Astrocyte of the cerebellum (primary cell): Measurements from ENCODE around the gene NDUFA11.

Source experiments
- DNase-seq: peaks from one replicate; pipeline ENCODE4 v3.0.0-alpha.2; 2011; ENCODE audit warnings: low read depth
- H3K4me3 ChIP-seq: 2 replicates; pipeline ENCODE4 v1.5.1; 2011; ENCODE audit warnings: mild to moderate bottlenecking, low read depth, low read length, moderate library complexity
- CTCF ChIP-seq: IDR thresholded peaks from 2 replicates; pipeline ENCODE4 v1.5.1; 2012; ENCODE audit warnings: low read length, low read depth, moderate library complexity, mild to moderate bottlenecking; ENCODE audit errors: missing control alignments
- in situ Hi-C: cut with HindIII; loops from 2 replicates; pipeline ENCODE4 v1.10.0; 2017; ENCODE audit warnings: low sequenced_read_pairs

NDUFA11 gene

GRCh38 chr19:5895409-5895808 lies 8.2 kb downstream of the NDUFA11 start:
- in situ Hi-C loops = no loop called here

GRCh38 chr19:5894704-5895349 lies 8.8 kb downstream of the NDUFA11 start:
- no peak for DNase-seq
- in situ Hi-C loops = no loop called here
- H3K4me3 ChIP-seq = no peak overlapping the region
- TF ChIP-seq CTCF = no peak

More at GRCh38 chr19:5895409-5895808, 8.2 kb downstream of the NDUFA11 start:
- TF ChIP-seq CTCF = no peak
- no peak for DNase-seq
- H3K4me3 ChIP-seq = no peak overlapping the region

- H3K4me3 ChIP-seq = no peak overlapping the region
- DNase-seq = no peak
- TF ChIP-seq CTCF = no peak
- in situ Hi-C loops = no loop called here
Measured at GRCh38 chr19:5893907-5894703, 9.5 kb downstream of the NDUFA11 start.

- in situ Hi-C loops = no loop called here
- DNase-seq = no peak
- TF ChIP-seq CTCF = no peak
- H3K4me3 ChIP-seq = no peak overlapping the region
Measured at GRCh38 chr19:5893296-5893903, 10.2 kb downstream of the NDUFA11 start.

- H3K4me3 ChIP-seq = no peak overlapping the region
- in situ Hi-C loops = no loop called here
- TF ChIP-seq CTCF = no peak
- no peak for DNase-seq
Measured at GRCh38 chr19:5892772-5893275, 10.8 kb downstream of the NDUFA11 start.

- in situ Hi-C loops = no loop called here
- no peak for DNase-seq
- no peak overlapping the region for H3K4me3 ChIP-seq
- TF ChIP-seq CTCF = peak; percentile 69
Measured at GRCh38 chr19:5891938-5892771, 11.4 kb downstream of the NDUFA11 start.
